Measurements from ENCODE around the gene TSC22D1.

DNA sequence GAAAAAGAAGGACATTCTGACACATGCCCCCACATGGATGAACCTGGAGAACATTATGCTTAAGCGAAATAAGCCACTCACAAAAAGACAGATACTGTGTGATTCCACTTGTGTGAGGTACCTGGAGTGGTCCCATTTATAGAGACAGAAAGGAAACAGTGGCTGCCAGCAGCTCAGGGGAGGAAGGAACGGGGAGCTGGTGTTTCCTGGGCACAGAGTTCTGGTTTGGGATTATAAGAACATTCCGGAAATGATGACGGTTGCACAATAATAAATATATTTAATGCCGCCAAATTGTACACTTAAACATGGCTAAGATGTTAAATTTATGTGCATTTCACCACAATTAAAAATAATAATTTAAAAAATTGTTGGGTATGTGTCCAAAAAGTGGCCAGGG, 169.5 kb downstream of the TSC22D1 start:
- TF ChIP-seq, protein P1, sequence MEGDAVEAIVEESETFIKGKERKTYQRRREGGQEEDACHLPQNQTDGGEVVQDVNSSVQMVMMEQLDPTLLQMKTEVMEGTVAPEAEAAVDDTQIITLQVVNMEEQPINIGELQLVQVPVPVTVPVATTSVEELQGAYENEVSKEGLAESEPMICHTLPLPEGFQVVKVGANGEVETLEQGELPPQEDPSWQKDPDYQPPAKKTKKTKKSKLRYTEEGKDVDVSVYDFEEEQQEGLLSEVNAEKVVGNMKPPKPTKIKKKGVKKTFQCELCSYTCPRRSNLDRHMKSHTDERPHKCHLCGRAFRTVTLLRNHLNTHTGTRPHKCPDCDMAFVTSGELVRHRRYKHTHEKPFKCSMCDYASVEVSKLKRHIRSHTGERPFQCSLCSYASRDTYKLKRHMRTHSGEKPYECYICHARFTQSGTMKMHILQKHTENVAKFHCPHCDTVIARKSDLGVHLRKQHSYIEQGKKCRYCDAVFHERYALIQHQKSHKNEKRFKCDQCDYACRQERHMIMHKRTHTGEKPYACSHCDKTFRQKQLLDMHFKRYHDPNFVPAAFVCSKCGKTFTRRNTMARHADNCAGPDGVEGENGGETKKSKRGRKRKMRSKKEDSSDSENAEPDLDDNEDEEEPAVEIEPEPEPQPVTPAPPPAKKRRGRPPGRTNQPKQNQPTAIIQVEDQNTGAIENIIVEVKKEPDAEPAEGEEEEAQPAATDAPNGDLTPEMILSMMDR (conservative IDR thresholded peaks at IDR 0.05; ENCODE audit: low read length) = no peak
- no peak for TF ChIP-seq EZH2phosphoT487 (IDR thresholded peaks at IDR 0.05; ENCODE audit: borderline replicate concordance, low read depth, low read length)
